Measurements from ENCODE around the gene CCNB3. TPM values are rescaled to one million over a fixed set of nuclear protein-coding genes. Genes with fewer than 3 reads are reported as not detected.

The CCNB3 gene
- total and polyA plus RNA-seq, 9 donors, result 0.10 to 1.5 (median 0.27) TPM; not detected in 1

DNA sequence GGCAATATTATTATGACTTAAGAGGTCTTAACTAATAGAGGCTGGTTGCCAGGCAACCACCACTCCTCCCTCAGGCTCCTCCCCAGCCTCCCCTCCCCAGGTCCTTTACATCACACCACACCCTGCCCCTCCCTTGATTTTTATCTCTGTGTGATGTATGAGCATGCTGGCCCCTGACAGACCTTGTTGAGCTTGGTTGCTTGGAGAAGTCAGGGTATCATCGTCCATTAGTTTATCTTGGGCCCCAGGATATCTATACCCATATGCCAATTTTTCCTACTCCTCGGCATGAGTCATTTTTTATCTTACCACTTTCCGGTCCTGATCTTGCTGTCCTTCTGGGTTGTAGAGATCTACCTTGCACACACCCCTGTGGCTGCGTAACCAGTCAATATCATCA, 6.2 kb upstream of the CCNB3 start:
- H3K27me3 ChIP-seq, result no peaks in the 10 kb centered on the region
- 77 to 79% (median 77%) methylated on average over 4 of the region's 4 CpGs for WGBS, 3 donors
- no peaks in the 10 kb centered on the region for H3K36me3 ChIP-seq
- no peak overlapping the region for H3K4me3 ChIP-seq
- no peak overlapping the region for H3K27ac ChIP-seq
- TF ChIP-seq, protein P1, sequence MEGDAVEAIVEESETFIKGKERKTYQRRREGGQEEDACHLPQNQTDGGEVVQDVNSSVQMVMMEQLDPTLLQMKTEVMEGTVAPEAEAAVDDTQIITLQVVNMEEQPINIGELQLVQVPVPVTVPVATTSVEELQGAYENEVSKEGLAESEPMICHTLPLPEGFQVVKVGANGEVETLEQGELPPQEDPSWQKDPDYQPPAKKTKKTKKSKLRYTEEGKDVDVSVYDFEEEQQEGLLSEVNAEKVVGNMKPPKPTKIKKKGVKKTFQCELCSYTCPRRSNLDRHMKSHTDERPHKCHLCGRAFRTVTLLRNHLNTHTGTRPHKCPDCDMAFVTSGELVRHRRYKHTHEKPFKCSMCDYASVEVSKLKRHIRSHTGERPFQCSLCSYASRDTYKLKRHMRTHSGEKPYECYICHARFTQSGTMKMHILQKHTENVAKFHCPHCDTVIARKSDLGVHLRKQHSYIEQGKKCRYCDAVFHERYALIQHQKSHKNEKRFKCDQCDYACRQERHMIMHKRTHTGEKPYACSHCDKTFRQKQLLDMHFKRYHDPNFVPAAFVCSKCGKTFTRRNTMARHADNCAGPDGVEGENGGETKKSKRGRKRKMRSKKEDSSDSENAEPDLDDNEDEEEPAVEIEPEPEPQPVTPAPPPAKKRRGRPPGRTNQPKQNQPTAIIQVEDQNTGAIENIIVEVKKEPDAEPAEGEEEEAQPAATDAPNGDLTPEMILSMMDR (IDR thresholded peaks at IDR 0.05), result no peak
- no peak for TF ChIP-seq EP300 (IDR thresholded peaks at IDR 0.05)
- TF ChIP-seq POLR2A (IDR thresholded peaks at IDR 0.05), result no peak
- intact Hi-C loops (cut with DNase I), result no loop called here
- no peaks in the 10 kb centered on the region for H3K9me3 ChIP-seq
- no peak for DNase-seq
- no peaks in the 10 kb centered on the region for H3K4me1 ChIP-seq (ENCODE audit: insufficient read depth)

DNA sequence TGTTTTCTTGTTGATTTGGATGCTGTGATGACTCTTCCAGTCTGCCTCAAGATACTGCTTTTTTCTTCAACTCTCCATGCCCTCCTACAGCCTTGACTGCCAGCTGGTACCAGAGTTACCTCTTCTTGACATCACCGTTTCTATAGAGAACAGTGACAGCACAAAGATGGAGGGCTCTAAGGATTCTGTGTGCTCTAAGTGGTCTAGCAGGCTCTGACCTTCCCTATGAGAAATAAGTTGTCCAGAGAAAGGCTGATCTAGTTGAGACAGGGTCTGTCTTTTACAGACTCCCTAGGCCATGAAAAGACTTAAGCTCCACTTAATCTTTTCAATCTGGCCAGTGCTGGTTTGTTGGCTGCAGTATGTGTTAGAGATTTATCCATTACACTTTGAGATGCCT, 3.7 kb upstream of the CCNB3 start, which contains the start of gene AKAP4:
AKAP4 (minus strand) TSS at position 101 of the 400 bp plus-strand sequence. CDS start 118 bp downstream, outside the sequence.
- H3K36me3 ChIP-seq, result no peaks in the 10 kb centered on the region
- H3K27me3 ChIP-seq, result no peaks in the 10 kb centered on the region
- no peak within 1 kb of the TSS for H3K4me3 ChIP-seq
- no peak for DNase-seq
- intact Hi-C loops (cut with DNase I), result loop anchor here in 1 of 4 donors (5.0 kb wide), 1 partner anchor 284 kb away; no protein-coding TSS in a partner anchor
- no peak within 1 kb of the TSS for H3K27ac ChIP-seq
- WGBS, 3 donors, result 76 to 80% (median 79%) methylated on average over 1 of the region's 1 CpG
- H3K4me1 ChIP-seq (ENCODE audit: insufficient read depth), result no peaks in the 10 kb centered on the region
- TF ChIP-seq EP300 (IDR thresholded peaks at IDR 0.05), result no peak
- no peak for TF ChIP-seq POLR2A (IDR thresholded peaks at IDR 0.05)
- TF ChIP-seq, protein P1 (IDR thresholded peaks at IDR 0.05), result no peak
- H3K9me3 ChIP-seq, result no peaks in the 10 kb centered on the region

DNA sequence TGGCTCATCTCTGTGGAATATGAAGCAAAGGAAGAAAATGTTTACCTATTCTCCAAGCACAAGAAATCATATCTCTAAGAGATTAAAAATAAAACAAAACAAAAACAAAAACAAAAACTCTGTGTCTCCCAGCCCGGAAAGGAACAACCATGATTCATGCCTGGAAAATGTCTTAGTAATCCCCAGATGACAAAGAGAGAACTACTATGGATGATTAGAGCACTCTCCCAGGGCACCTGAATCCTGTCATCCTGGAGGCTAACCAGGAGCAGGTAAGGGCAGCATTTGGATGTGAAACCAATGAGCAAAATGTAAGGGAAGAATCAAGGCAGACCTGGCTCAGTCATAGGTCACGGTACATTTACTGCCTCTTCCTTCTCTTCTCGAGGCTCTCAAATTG, 2.0 kb upstream of the CCNB3 start:
- 52 to 62% (median 58%) methylated on average over 3 of the region's 3 CpGs for WGBS, 3 donors
- no peaks in the 10 kb centered on the region for H3K9me3 ChIP-seq
- no peak overlapping the region for H3K4me3 ChIP-seq
- DNase-seq, result no peak
- H3K4me1 ChIP-seq (ENCODE audit: insufficient read depth), result no peaks in the 10 kb centered on the region
- TF ChIP-seq POLR2A (IDR thresholded peaks at IDR 0.05) (no peak), EP300 (IDR thresholded peaks at IDR 0.05) (no peak)
- TF ChIP-seq, protein P1 (IDR thresholded peaks at IDR 0.05), result no peak
- H3K27me3 ChIP-seq, result no peaks in the 10 kb centered on the region
- no peaks in the 10 kb centered on the region for H3K36me3 ChIP-seq
- intact Hi-C loops (cut with DNase I), result loop anchor here in 1 of 4 donors (5.0 kb wide), 1 partner anchor 285 kb away; no protein-coding TSS in a partner anchor
- H3K27ac ChIP-seq, result no peak overlapping the region

DNA sequence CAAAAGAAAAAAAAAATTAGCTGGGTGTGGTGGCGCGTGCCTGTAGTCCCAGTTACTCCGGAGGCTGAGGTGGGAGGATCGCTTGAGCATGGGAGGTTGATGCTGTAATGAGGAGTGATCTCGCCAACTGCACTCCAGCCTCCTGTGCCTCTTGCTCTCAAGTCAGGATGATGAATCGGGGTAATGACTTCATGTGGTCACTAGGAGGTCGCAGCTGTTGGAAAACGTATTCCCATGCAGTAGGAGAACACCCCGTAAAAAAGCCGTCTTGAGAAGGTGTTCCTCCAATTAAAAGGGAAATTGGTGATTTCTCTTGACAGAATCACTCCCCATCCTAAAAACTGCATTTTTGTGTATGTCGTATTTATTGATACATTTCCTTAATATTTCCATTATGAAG, 2.2 kb downstream of the CCNB3 start:
- Histone ChIP-seq H3K36me3 (no peaks in the 10 kb centered on the region), H3K27ac (no peak overlapping the region), H3K9me3 (no peaks in the 10 kb centered on the region), H3K27me3 (no peaks in the 10 kb centered on the region), H3K4me3 (no peak overlapping the region), H3K4me1 (ENCODE audit: insufficient read depth) (no peaks in the 10 kb centered on the region)
- 66 to 77% (median 76%) methylated on average over 11 of the region's 11 CpGs for WGBS, 3 donors
- TF ChIP-seq POLR2A (IDR thresholded peaks at IDR 0.05) (no peak), EP300 (IDR thresholded peaks at IDR 0.05) (no peak)
- TF ChIP-seq, protein P1 (IDR thresholded peaks at IDR 0.05), result no peak
- intact Hi-C loops (cut with DNase I), result no loop called here
- no peak for DNase-seq
